Heart right ventricle (tissue), 16 donors: ENCODE data around the gene MUC13. TPM values are rescaled to one million over a fixed set of nuclear protein-coding genes. Genes with fewer than 3 reads are reported as not detected.

ENCODE experiments used
- ATAC-seq, 8 donors: fragments of 200-7000 bp; cut with Tn5 transposase; one replicate each; pipeline ENCODE4 v1.9.1; 2020; ENCODE audit warnings: mild to moderate bottlenecking in 8 of 8, moderate library complexity in 8 of 8, moderate number of reproducible peaks in 1 of 8
- DNase-seq, 2 donors: peaks; one replicate each; pipeline ENCODE4 v3.0.0-alpha.2; 2020
- H3K27ac ChIP-seq, 10 donors: fragments of 200-600 bp; sonication (generic) in 2 of 10; one replicate each; pipeline versions ENCODE4 v1.5.0 to v1.8.0; 2020 to 2022; ENCODE audit warnings: mild to moderate bottlenecking in 3 of 10
- H3K27me3 ChIP-seq, 7 donors: fragments of 200-600 bp; one replicate each; pipeline ENCODE4 v1.8.0; 2021 to 2022; ENCODE audit warnings: mild to moderate bottlenecking in 2 of 7
- H3K36me3 ChIP-seq, 9 donors: fragments of 200-600 bp; sonication (generic) in 1 of 9; one replicate each; pipeline versions ENCODE4 v1.5.0 to v1.8.0; 2020 to 2022; ENCODE audit warnings: mild to moderate bottlenecking in 2 of 9
- H3K4me1 ChIP-seq, 9 donors: fragments of 200-600 bp; sonication (generic) in 1 of 9; one replicate each; pipeline versions ENCODE4 v1.5.0 to v1.8.0; 2020 to 2022; ENCODE audit warnings: mild to moderate bottlenecking in 4 of 9
- H3K4me3 ChIP-seq, 10 donors: fragments of 200-600 bp; sonication (generic) in 2 of 10; one replicate each; pipeline versions ENCODE4 v1.5.0 to v1.8.0; 2020 to 2022; ENCODE audit warnings: mild to moderate bottlenecking in 7 of 10, moderate library complexity in 2 of 10
- H3K9me3 ChIP-seq, 11 donors: fragments of 200-600 bp in 10 of 11; sonication (generic) in 2 of 11; one replicate each; pipeline versions ENCODE4 v1.5.0 to v1.8.0; 2013 to 2022; ENCODE audit warnings: mild to moderate bottlenecking in 2 of 11, control low read depth in 1 of 11, moderate library complexity in 1 of 11
- whole genome bisulfite sequencing, 2 donors: extraction: QIAGEN DNeasy Blood & Tissue Kit; methylation state at CpG; one replicate each; pipeline ENCODE4 v1.1.7; 2013; ENCODE audit warnings: inconsistent platforms in 1 of 2; 5-methylcytosine and 5-hydroxymethylcytosine counted together
- intact Hi-C, 10 donors: fragments of 100-400 bp; cut with DNase I; formaldehyde crosslinking; loops; one replicate each; pipeline versions ENCODE4 v1.11.1 to v1.14.2; 2022
- polyA plus RNA-seq, 2 donors: library from polyadenylated mRNA; stranded (reverse); fragments of 200-250 nt; gene quantifications; one replicate each; pipeline ENCODE4 v1.2.3, GENCODE V29; 2013
- total RNA-seq, 10 donors: library from RNA; stranded (reverse); fragmentation: NEBNext Ultra II Directional in 3 of 10; extraction: Animal tissue kit (Norgen Biotek cat#: 25700) in 3 of 10; gene quantifications; one replicate each; pipeline versions ENCODE4 v1.2.1 to v1.2.4, GENCODE V29; 2021 to 2023
- TF ChIP-seq, protein P1 (sequence below), 9 donors: fragments of 200-600 bp; sonication (generic) in 2 of 9; IDR thresholded peaks; one replicate each; pipeline versions ENCODE4 v1.5.0 to v1.8.0; 2021 to 2022; ENCODE audit warnings: antibody characterized with exemption in 9 of 9, mild to moderate bottlenecking in 5 of 9, moderate library complexity in 1 of 9
- donor health status: Arrhythmogenic right ventricular cardiomyopathy.
- donor health status: ischemic (EF 13 %, LVEDD 7.1; RV severe dilation, severe dysfunction).
- donor health status: healthy with polysubstance abuse.
- donor health status: DM: no; HTN: yes; CAD: no.
- donor health status: DM: no; HTN: no; CAD: no.
- donor health status: ischemic (EF 25% LVEDD 6.9; RV normal size, moderate dysfunction).
- donor health status: ischemic (EF 25% LVEDD 5.7; RV mildly dilated, moderate dysfunction).
- donor health status: healthy.
- donor health status: DM: yes; HTN: yes; CAD: no.
- donor health status: Ischemic cardiomyopathy.
- donor health status: ischemic (EF 35%, LVEDD 5.7; RV mildly dilated, moderate dysfunction).
- donor health status: nonischemic (EF 11% LVEDD 7.7; RV severe dilation, severe dysfunction).
- donor health status: DM: yes; HTN: yes; CAD: no.
- donor health status: PGD.
- donor health status: ischemic (EF 29% LVEDD 5.4; RV normal size, mild dysfunction).
- donor health status: nonischemic (EF 23%, LVEDD 6.1; RV moderate dilation, normal function).

The MUC13 gene
- total and polyA plus RNA-seq, 12 donors = 0.03 to 0.41 (median 0.37) TPM; not detected in 9

- Histone ChIP-seq H3K27ac (no peak overlapping the region), H3K27me3 (no peaks in the 10 kb centered on the region), H3K4me3 (no peak overlapping the region), H3K9me3 (no peaks in the 10 kb centered on the region), H3K36me3 (no peaks in the 10 kb centered on the region), H3K4me1 (peaks cover 0 to 13% (median 0%) of the 10 kb centered on the region in 9 donors)
- ATAC-seq = no peak
- DNase-seq = no peak
- intact Hi-C loops = loop anchor here in 5 of 10 donors (10.0 kb wide), 2 partner anchors 511 to 661 kb away; no protein-coding TSS in a partner anchor
- TF ChIP-seq, protein P1, sequence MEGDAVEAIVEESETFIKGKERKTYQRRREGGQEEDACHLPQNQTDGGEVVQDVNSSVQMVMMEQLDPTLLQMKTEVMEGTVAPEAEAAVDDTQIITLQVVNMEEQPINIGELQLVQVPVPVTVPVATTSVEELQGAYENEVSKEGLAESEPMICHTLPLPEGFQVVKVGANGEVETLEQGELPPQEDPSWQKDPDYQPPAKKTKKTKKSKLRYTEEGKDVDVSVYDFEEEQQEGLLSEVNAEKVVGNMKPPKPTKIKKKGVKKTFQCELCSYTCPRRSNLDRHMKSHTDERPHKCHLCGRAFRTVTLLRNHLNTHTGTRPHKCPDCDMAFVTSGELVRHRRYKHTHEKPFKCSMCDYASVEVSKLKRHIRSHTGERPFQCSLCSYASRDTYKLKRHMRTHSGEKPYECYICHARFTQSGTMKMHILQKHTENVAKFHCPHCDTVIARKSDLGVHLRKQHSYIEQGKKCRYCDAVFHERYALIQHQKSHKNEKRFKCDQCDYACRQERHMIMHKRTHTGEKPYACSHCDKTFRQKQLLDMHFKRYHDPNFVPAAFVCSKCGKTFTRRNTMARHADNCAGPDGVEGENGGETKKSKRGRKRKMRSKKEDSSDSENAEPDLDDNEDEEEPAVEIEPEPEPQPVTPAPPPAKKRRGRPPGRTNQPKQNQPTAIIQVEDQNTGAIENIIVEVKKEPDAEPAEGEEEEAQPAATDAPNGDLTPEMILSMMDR (IDR thresholded peaks at IDR 0.05) = peak in 3 of 9 donors; percentile 6 to 16 (median 7)
Measured at GRCh38 chr3:124923833-124924232, 10.7 kb downstream of the MUC13 start.

- Histone ChIP-seq H3K27ac (no peak overlapping the region), H3K4me1 (peaks cover 0 to 11% (median 5%) of the 10 kb centered on the region in 9 donors), H3K27me3 (no peaks in the 10 kb centered on the region), H3K36me3 (no peaks in the 10 kb centered on the region), H3K4me3 (no peak overlapping the region), H3K9me3 (no peaks in the 10 kb centered on the region)
- TF ChIP-seq, protein P1 (IDR thresholded peaks at IDR 0.05) = no peak
- intact Hi-C loops = loop anchor here in 5 of 10 donors (10.0 kb wide), 2 partner anchors 514 to 664 kb away; no protein-coding TSS in a partner anchor
- DNase-seq (peak in 1 of 2 donors; percentile 7), ATAC-seq (peak in 6 of 8 donors; percentile 38 to 80 (median 68))
- 61 to 63% methylated on average over 5 of the region's 5 CpGs for WGBS, 2 donors
Measured at GRCh38 chr3:124920718-124921117, 13.8 kb downstream of the MUC13 start.

- Histone ChIP-seq H3K27me3 (no peaks in the 10 kb centered on the region), H3K9me3 (no peaks in the 10 kb centered on the region), H3K36me3 (no peaks in the 10 kb centered on the region), H3K4me3 (no peak overlapping the region), H3K27ac (no peak overlapping the region), H3K4me1 (peaks cover 0 to 11% (median 5%) of the 10 kb centered on the region in 9 donors)
- intact Hi-C loops = loop anchor here in 5 of 10 donors (10.0 kb wide), 2 partner anchors 515 to 665 kb away; no protein-coding TSS in a partner anchor
- TF ChIP-seq, protein P1 (IDR thresholded peaks at IDR 0.05) = no peak
- WGBS, 2 donors = 46 to 52% methylated on average over 2 of the region's 2 CpGs
- DNase-seq = no peak
- ATAC-seq = no peak
Measured at GRCh38 chr3:124919756-124920155, 14.8 kb downstream of the MUC13 start.

DNA sequence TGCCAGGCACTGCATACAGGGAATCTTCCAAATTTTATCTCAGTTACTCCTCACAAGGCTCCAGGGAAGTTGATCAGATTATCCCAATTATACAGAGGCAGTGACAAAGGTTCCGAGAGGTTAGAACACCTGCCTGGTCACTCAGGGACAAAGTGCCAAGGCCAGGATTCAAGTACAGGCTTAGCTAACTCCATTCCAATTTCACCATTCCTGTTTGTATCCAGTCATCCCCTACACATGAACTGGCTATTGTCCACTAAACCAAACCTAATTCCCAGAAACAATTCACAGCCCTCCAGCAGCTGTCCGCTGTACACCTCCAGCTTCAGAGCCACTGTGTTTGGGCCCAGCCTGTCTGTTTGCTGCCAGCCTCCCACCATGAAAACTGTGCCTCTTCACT, 16.0 kb downstream of the MUC13 start:
- Histone ChIP-seq H3K36me3 (no peaks in the 10 kb centered on the region), H3K4me1 (peaks cover 0 to 11% (median 5%) of the 10 kb centered on the region in 9 donors), H3K27me3 (no peaks in the 10 kb centered on the region), H3K27ac (no peak overlapping the region), H3K9me3 (no peaks in the 10 kb centered on the region), H3K4me3 (no peak overlapping the region)
- intact Hi-C loops = no loop called here
- DNase-seq (no peak), ATAC-seq (no peak)
- WGBS, 2 donors = 98 to 100% methylated on average over 2 of the region's 2 CpGs
- TF ChIP-seq, protein P1 (IDR thresholded peaks at IDR 0.05) = no peak
